A549 treated with GW870086 at 1 μM for 4 hours (cell line): ENCODE data around the gene KATNAL1. TPM values are rescaled to one million over a fixed set of nuclear protein-coding genes. Genes with fewer than 3 reads are reported as not detected.

Experiments
- total RNA-seq: library from RNA; stranded (reverse); fragments of 200-300 nt; extraction: Qiagen RNA extraction; gene quantifications from 5 replicates; pipeline ENCODE4 v1.2.3, GENCODE V29; 2022; ENCODE audit warnings: low read depth

KATNAL1 gene
- 3.7 to 8.2 TPM (median 6.3 TPM) in 5 replicates for total RNA-seq

GRCh38 chr13:30307194-30307970 lies at the start of gene KATNAL1:
TSS of gene KATNAL1 (minus strand) at chr13:30307551. CDS start at chr13:30283777, 23,774 bp downstream.

Other genes starting within 250 kb of the KATNAL1 start
- not detected in 5 replicates for gene UBE2L5, start 114.9 kb upstream of the KATNAL1 start, total RNA-seq
- 520 to 716 TPM (median 573 TPM) in 5 replicates for gene HMGB1, start 158.4 kb upstream of the KATNAL1 start, total RNA-seq